Astrocyte of the cerebellum (primary cell): ENCODE data around the gene DSCAML1.

Source experiments
- DNase-seq: peaks from one replicate; pipeline ENCODE4 v3.0.0-alpha.2; 2011; ENCODE audit warnings: low read depth
- H3K4me3 ChIP-seq: 2 replicates; pipeline ENCODE4 v1.5.1; 2011; ENCODE audit warnings: mild to moderate bottlenecking, low read depth, low read length, moderate library complexity
- CTCF ChIP-seq: IDR thresholded peaks from 2 replicates; pipeline ENCODE4 v1.5.1; 2012; ENCODE audit warnings: low read length, low read depth, moderate library complexity, mild to moderate bottlenecking; ENCODE audit errors: missing control alignments
- in situ Hi-C: cut with HindIII; loops from 2 replicates; pipeline ENCODE4 v1.10.0; 2017; ENCODE audit warnings: low sequenced_read_pairs

Gene DSCAML1

GRCh38 chr11:117476531-117477142 lies 320.4 kb downstream of the DSCAML1 start:
- no peak for DNase-seq
- H3K4me3 ChIP-seq = no peak overlapping the region
- in situ Hi-C loops = no loop called here
- TF ChIP-seq CTCF = no peak

- TF ChIP-seq CTCF = no peak
- DNase-seq = no peak
- H3K4me3 ChIP-seq = no peak overlapping the region
- in situ Hi-C loops = no loop called here
Observed at GRCh38 chr11:117475716-117476530, 321.1 kb downstream of the DSCAML1 start.

GRCh38 chr11:117473481-117474091 lies 323.4 kb downstream of the DSCAML1 start:
- in situ Hi-C loops = no loop called here
- no peak for TF ChIP-seq CTCF
- H3K4me3 ChIP-seq = no peak overlapping the region
- no peak for DNase-seq

- DNase-seq = no peak
- in situ Hi-C loops = no loop called here
- no peak for TF ChIP-seq CTCF
- H3K4me3 ChIP-seq = no peak overlapping the region
Observed at GRCh38 chr11:117471776-117472175, 325.2 kb downstream of the DSCAML1 start.

GRCh38 chr11:117470576-117470975 lies 326.4 kb downstream of the DSCAML1 start:
- no peak for TF ChIP-seq CTCF
- in situ Hi-C loops = no loop called here
- no peak overlapping the region for H3K4me3 ChIP-seq
- DNase-seq = no peak

- no peak overlapping the region for H3K4me3 ChIP-seq
- TF ChIP-seq CTCF = no peak
- in situ Hi-C loops = no loop called here
- no peak for DNase-seq
Observed at GRCh38 chr11:117468888-117469287, 328.1 kb downstream of the DSCAML1 start.
